GM12878 (cell line): Measurements from ENCODE around the gene MSMB.

Source experiments
- CTCF ChIP-seq, 3 experiments: IDR thresholded peaks in 2 of 3; conservative IDR thresholded peaks in 1 of 3; 2 replicates each; pipeline ENCODE4 v1.5.1; 2011; ENCODE audit warnings: low read depth in 3 of 3, low read length in 3 of 3, mild to moderate bottlenecking in 3 of 3, control low read depth in 2 of 3, moderate library complexity in 2 of 3, inconsistent platforms in 1 of 3, mixed read lengths in 1 of 3; ENCODE audit not compliant: control insufficient read depth in 2 of 3, insufficient read depth in 1 of 3; ENCODE audit errors: extremely low read depth in 1 of 3
- MAX ChIP-seq: IDR thresholded peaks from 2 replicates; pipeline ENCODE4 v1.6.1; 2012; ENCODE audit warnings: low read depth, low read length, improper control_type of control experiment
- PAX8 ChIP-seq: fragments of 450-650 bp; IDR thresholded peaks from 2 replicates; pipeline ENCODE4 v1.6.1; 2017; ENCODE audit warnings: mild to moderate bottlenecking, moderate library complexity
- PML ChIP-seq: IDR thresholded peaks from 2 replicates; pipeline ENCODE4 v1.6.1; 2012; ENCODE audit warnings: low read length, inconsistent platforms
- POLR2AphosphoS5 ChIP-seq: IDR thresholded peaks from 2 replicates; pipeline ENCODE4 v1.6.1; 2011; ENCODE audit warnings: mild to moderate bottlenecking, low read length, inconsistent platforms
- RCOR1 ChIP-seq: conservative IDR thresholded peaks from 2 replicates; pipeline ENCODE4 v1.6.1; 2012; ENCODE audit warnings: low read depth, low read length, improper control_type of control experiment
- TBL1XR1 ChIP-seq: IDR thresholded peaks from 2 replicates; pipeline ENCODE4 v1.6.1; 2012; ENCODE audit warnings: low read depth, low read length, improper control_type of control experiment
- YY1 ChIP-seq: IDR thresholded peaks from 2 replicates; pipeline ENCODE4 v1.6.1; 2011; ENCODE audit warnings: low read depth, mild to moderate bottlenecking, low read length

- TF ChIP-seq CTCF (IDR thresholded peaks at IDR 0.05 in 2 of 3, conservative IDR thresholded peaks at IDR 0.05 in 1 of 3; ENCODE audit: control insufficient read depth in 2 of 3, extremely low read depth in 1 of 3, insufficient read depth in 1 of 3, low read depth in 3 of 3, low read length in 3 of 3) (no peak), PML (no peak), TBL1XR1 (no peak), PAX8 (no peak), RCOR1 (no peak), YY1 (no peak), POLR2AphosphoS5 (no peak), MAX (no peak)
These were observed 48.5 kb downstream of the MSMB start for GRCh38 chr10:45997557-45997956.
